Measurements from ENCODE around the gene ELAVL4.

Gene ELAVL4

DNA sequence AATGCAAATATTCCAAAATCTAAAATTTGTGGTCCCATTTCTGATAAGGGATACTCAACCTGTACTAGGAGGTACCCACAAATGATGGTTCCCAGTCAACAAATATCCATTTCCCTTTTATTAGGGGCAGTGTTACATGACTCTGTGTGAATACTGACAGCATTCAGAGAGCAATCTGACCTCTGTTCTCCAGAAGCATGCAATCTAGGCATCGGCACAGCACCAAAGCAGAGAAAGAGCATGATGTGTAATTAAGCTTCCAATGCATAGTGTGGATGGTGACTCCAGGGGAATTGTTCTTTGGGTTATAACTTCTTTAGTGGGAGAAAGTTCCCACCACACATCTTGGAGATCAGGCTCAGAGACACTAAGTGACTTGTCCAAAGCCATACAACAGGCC, 71.6 kb downstream of the ELAVL4 start:
- no peak for DNase-seq

DNA sequence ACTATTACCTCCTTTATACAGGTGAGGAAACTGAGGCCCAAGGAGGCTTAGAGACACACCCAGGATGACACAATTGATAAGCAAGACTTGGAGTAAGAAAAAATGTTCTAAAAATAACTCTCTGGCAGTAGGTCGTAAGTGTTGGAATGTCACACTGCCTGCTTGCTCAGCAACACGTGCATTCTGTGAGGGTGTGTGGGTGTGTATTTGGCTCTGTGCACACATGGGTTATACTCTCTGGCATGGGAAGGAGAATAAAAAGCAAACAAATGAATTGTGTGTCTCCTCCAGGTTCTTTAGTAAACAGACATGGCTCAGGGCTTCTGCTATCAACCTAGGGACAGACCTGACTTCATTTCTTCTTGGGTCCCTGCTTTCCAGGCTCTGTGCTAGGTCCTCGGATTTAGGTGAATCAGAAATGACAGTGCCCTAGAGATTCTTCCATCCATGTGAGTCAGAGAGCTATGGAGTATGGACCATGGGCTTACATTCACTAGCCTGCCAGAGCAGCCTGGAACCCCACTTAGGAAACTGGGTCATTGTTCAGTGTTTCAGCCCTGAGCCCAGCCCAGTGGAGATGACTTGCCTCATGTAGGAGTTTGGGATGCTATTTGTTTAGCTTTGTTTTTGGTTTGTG, 72.4 kb downstream of the ELAVL4 start:
- peak in 2 of 3 donors; percentile 9 to 21 for DNase-seq

DNA sequence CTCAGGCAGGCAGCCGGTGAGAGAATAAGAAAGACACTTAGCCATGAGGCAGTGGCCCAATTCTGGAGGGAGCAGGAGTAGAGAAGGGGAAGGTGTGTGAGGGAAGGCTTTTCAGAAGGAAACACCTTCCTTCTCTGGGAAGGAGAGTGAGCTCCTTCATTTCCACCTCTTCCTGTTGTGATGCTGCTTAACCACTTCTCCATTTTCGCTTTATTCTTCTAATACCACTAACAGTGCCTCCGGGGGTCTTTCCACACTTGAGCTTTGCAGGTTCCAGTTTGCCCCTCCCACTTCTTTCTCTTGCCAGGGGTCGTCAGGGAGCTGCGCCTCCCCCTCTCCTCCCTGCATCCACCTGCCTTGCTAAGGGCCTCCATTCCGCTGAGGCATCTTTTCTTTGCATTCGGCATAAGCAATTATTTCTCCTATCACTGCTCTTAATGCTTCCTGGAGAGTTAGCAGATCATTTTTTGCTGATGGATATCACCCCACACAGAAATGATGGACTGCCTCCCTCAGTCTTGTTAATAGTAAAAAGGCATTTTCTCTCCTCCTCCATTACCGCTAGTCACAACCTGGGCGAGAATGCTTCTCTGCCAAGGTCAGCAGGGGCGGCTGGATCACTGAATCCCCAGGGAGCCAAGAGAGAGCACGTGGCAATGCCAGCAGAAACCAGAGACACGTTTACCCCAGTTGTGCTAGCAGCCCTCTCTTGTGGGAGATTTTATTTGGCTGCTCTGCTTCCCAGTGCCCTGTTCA, 74.8 kb downstream of the ELAVL4 start:
- DNase-seq: no peak

DNA sequence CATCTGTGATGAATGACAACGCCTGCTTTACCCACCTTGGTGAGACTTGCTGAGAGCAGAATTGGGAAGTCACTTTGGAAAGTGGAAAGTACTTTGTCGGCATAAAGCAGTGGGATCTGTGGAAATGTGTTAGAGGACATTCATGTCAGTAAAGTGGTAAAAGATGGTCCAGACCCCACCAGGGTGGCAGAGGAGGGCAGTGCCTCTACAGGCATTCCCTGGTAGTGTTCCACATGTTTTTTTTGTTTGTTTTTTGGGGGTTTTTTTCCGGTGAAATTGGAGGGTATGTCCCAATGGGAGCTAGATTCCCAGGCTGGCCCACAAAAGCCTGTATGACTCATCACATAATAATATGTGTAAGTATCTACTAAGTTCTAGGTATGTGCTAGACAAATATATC, 80.6 kb downstream of the ELAVL4 start:
- DNase-seq: no peak

DNA sequence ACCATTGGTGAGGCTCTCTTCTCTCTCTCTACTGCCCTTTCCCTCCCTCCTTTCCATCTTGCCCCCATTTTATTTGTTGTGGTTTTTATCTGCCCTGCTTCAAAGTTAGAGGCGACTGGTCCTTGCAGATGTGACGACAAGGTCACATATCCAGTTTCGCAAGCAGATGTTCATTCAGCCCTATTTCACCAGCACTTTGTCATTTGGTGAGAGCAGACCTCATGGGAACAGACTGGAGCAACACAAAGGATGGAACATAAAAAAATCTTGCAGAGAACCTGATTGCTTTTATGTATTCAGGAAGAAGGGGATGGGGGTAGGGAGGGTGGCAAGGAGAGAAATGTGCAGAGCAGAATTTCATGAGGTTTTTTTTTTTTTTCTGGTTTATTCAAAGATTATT, 84.3 kb downstream of the ELAVL4 start:
- DNase-seq: no peak

DNA sequence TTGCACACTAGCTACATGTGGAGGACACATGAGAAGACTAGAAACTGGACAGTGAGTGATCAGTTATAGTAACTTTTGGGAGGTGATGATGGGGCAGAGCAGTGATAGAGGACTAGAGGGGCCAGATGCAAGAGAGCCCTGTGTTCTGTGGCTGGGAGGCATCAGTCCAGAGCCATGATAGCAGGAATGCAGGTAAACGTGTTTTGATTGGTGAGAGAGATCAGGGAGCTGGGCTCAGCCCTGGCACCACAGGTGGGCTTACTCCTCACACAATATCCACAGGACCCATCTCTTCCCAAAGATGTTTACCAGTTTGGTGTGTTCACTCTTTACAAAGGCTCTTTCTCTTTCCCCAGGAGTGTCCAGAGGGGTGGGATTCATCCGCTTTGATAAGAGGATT, 86.5 kb downstream of the ELAVL4 start:
- no peak for DNase-seq

DNA sequence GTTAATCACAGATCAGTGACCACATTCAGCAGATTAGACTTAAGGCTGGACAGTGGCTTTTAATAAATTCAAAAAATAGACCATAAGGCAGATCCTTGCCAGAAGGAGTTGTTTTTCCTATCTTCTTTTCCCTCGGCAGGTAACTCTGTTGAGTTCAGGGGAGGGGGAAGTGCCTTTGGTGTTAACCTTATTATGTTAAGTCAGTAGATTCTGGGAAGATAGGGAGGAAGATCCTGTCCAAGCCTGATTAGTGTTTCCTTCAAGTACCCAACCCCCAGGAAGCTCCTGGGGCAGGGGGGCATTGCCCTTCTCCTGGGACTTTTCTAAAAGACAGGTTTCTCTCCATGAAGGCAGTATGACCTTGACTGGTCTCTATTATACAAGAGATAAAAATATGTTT, 87.4 kb downstream of the ELAVL4 start:
- DNase-seq: no peak

DNA sequence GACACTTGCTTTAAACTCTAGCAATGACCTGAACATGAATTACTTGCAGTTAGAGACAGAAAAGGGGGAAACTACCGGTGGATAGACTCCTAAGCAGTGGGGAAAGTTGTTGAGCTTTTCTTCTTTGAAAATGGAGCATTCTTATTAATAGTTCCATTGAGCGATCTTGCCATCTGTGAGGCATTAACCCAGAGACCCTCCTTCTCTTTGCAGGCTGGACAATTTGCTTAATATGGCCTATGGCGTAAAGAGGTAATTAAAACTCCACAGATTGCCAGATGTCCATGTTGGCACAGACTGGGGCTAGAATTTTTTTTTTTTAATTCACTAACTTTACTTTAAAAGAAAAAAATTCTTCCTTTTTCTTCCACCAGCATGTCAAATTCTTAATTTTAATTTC, 88.5 kb downstream of the ELAVL4 start:
- DNase-seq: no peak

DNA sequence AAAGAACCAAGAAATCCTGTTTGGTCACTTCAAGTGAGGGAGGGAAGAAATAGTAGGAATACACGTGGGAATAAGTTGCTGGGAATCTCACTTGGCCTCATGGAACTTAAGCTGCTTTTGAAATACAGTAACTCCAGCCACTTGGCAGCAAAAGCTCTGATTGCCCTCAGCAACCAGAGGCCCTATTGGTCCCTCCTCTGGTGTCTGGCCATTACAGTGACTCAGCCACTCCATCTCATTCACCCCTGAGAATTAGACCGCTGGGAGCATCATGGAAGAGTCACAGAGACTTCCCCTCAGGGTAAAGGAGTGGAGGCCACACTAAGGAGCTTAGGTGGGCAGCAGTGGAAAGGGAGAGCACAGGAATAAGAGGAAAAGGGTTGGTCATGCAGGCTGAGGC, 99.6 kb downstream of the ELAVL4 start:
- DNase-seq: peak in 2 of 3 donors; percentile 4 to 8

DNA sequence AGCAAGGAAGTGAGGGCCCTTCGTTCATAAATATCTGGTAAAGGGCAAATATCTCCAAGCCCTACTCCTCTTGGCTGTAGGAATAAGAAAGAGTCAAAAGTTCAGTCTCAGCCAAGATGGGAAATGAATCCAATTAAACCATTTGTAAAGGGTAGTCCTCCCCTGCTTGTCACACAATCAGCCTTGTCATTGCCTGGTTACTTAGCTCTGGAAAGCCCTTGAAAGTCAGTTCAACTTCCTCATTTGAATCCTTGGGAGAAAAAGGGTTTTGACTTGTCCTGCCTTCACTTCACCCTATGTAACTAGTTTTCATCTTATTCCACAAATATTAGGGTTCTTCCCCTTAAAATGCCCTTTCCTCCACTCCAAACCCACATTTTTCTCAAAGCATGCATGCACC, 100.0 kb downstream of the ELAVL4 start:
- peak; percentile 25 to 43 (median 40) for DNase-seq

DNA sequence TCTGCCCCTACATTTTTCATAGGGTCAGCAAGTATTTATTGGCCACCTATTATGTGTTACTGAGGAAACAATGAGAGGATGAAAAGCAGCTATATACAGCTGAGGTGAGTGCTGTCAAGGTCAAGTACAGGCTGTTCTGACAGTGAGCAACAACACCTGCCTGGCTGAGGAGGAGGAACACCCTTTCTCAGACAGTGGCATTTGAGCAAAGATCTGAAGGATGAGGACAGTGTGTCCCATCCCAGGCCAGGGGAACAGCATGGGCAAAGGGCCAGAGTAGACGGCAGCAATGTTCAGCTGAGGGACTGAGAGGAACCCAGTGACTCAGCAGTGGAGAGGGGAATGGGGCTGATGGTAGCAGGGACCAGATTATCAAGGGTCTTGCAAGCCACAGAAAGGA, 101.0 kb downstream of the ELAVL4 start:
- DNase-seq: no peak

DNA sequence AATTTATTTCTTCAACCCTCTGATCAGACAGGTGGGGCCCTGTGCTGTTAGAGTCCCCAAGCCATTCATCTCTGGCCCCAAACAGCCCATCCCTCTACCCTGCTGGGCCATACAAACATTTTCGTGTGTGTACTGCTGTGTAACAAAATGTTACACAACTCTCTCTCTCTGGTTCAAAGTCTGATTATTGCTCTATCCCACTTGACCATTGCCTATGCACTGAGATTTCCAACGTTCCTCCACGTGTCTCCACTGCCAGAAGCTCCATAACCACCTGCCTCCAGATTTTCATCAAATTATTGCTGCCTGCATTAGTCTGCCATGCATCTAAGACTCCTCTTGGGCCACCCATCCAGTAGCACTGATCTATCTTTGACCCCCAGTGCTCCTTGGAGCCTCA, 104.8 kb downstream of the ELAVL4 start:
- no peak for DNase-seq

DNA sequence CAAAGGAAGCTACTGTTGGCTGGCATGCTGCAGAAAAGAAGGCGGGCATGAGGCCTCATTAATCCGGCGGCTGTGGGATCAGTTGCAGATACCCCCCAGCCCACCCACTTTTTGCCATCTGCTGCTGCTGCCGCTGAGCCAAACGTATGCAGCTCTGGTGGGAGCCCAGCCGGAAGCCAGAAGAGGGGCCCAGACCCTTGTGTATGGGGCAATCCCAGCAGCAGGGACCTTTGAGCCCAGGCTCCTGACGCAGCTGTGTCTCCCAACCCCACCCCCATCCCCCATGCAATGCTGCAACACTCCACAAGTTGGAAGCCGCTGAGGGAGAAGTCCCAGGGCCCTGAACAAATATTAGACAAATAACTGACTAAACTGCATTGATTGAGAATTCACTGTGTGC, 106.0 kb downstream of the ELAVL4 start:
- no peak for DNase-seq

DNA sequence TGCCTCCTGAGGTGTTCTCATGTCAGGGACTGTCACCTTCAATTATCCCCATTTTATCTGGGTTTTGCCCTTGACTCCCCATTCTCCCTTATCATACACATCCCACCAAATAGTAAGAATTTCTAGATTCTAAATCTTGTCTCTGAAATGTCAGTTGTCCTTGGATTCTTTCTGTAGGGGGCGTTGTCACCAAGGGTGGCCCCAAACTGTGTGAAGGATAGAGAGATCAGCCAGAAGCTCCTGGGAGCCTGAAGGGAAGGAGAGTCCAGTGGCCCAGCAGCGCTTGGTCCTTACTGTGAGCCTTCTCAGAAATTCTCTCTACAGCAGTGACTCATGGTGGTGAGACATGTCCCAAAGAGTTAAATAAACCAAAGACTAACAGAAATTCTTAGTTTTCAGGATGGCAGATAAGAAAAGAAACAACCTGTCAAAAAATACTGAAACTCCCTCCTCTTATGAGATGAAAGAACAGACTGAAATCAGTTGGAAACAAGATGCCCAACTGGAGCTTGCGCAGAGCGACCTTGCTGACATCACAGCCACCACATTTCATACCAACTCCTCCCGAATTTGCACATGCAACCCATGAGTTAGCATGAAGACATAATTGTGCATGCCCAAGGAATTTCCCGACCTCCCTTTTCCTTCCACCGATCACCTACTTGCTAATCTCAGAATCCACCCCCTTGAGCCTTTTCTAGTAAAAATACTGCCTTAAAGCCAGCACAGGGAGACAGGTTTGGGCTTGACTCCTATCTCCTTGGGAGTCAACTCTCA, 109.8 kb downstream of the ELAVL4 start:
- no peak for DNase-seq

DNA sequence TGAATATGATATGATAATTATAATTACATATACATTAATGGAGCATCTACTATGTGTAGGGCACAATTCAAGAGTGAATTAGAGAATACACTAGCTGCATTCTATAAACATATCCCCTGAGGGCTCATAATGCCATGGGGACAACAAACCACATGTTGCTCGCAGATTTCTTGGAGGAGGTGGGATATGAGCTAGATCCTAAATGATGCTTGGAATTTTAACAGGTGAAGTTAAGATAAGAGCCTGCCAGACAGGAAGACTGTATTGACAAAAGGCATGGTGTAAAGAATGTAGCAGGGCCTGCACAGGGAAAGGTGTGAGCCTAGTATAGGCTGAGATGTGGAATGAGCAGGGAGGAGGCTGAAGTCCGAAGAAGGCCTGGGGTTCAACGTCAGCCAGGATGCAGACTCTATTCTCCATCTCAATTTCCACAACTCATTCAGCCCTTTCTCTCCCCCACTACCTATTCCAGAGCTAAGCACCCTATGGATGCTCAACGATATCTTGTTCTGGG, 120.2 kb downstream of the ELAVL4 start:
- no peak for DNase-seq

DNA sequence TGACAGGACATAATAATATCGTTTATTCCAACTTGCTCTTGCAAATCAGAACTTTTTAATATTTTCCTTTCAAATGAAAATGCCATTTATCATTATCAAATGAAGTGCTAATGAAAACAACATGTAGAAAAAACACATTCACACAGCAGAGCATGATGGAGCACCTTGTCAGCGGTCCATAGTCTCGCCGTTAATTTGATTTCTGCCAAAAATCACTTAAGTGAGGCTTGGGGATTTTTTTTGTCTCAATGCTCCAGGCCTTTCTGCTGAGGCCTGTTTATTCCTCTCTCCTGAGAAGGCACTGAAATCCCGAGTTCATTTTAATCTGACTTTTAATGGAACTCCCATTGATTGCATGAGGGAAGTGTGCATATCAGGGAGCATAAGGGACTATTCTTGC, 122.5 kb downstream of the ELAVL4 start:
- DNase-seq: no peak

DNA sequence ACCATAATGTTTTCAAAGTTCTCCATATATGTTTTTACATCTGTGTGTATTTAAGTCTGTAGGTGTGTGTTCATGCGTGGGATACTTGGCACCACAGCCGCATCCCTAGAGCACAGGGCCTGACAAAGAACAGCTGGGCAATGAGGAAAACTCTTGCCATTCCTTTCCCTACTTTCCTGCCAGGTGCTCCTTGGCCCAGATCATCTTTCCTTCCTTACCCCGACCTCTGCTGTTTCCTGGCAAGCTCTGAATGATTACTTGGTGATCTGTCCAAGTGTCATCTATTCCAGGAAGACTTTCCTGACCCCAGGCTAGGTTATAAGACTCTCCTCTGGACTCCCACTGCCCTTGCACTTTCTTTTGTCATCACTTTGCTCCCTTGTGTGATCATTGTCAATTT, 123.6 kb downstream of the ELAVL4 start:
- no peak for DNase-seq

DNA sequence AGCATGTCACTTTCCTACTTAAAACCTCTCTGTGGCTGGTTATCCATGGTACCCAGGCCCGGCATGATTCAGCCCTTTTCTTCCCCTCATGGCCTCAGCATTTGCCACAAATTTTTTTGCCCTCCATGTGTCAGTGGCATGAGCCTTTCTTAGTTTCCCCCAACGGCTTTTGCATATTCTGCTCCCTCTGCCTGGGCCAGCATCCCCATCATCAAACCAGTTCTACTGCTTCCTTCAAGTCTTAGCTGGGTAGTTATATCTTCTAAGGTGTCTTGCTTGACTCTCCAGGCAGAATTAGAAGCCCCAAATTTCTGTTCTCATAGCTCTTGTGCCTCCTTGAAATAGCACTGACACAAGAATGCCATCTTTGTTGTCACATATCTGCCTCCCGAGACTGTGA, 127.9 kb downstream of the ELAVL4 start:
- DNase-seq: no peak

DNA sequence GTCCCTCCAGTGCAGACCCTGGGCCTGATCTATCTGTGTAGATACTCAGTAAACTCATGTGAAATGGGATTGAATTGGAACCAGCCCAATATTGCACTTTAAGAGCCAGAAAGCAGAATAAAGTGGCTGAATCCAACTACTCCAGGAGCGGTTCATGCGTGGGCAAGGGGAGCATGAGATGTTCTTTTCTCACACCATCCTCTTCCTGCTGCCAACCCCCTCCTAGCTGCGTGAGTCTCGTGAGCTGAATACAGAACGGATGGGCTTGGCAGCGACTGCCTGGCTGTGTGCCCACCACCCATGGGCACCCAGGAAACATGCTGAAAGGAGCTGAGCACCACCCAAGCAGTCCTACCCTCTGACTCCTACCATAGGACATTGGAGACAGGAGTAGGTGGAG, 128.3 kb downstream of the ELAVL4 start:
- DNase-seq: no peak

DNA sequence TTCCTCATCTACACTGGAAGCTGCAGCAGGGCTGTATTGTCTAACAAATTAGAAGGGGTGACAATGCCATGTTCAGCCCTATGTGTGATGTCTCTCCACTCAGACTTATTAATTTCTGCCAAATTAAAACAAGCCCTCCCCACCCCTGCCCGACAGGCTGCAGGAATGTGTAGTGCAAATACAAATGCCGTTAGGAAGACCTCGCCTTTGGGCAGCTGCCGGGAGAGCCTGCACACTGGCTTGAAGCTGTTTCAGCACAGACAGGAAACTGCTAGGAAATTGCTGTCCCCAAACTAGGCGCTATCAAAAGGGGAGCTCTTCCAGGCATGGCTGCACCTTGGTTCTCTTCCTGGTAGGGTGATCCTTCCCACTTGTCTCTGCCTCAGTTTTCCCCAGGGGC, 135.2 kb downstream of the ELAVL4 start:
- DNase-seq: no peak

DNA sequence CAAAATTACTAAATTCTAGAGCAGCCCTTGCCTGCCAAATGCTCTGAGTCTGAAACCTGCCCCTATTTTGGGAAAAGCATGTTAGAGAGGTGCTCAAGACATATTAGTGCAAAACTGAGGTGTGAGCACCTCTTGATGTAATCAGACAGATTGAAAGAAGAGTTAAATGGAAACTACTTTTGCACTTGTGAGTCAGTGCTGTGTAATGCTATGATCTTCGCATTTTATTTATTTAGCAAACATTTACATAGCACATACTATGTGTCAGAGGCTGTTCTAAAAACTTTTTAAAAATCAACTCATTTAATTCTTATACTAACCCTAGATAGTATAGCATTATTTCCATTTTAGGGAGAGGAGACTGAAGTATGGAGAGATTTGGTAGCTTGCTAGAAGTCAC, 138.1 kb downstream of the ELAVL4 start:
- DNase-seq: no peak

DNA sequence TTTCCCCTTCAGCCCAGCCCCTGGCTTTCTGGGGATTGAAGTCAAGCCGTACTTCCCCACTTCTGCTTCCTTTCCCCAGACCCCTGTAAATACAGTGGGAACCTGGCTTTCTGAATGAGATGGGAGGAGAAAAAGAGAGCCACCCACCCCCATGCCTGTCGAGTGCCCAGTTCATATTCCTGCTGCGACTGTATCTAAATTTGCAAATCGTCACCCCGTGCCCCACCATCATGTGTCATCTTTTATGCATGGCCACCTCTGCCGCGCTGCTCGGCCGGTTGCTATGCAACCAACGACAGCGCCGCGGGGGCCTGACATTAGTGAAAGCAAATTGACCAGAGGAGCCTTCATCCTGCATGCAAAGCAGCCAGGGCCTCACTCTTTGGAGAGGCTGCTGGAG, 143.0 kb downstream of the ELAVL4 start:
- peak in 1 of 3 donors; percentile 23 for DNase-seq

DNA sequence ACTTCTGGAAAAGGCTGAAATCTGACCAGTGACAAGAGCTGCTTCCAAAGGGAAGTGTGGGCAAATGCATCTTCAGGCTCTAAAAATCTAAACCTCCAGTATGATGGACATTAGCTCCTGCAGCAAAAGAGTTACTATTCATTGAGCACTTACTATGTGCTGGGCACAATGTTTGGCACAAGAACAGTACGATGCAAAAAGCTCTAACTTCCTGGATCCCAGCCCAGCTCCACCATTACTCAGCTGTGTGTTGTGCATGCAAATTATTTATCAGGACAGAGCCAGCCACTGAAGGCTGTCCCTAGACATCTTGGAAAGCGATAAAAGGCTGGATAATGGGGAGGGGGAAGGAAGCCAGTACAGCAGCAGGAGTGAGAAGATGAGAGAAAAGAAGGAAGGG, 143.5 kb downstream of the ELAVL4 start:
- DNase-seq: no peak

Measured in suppressor macrophage treated with lipopolysaccharide for 1 hour (primary cell).